Measurements from ENCODE around the gene C4orf50.
"Not testable (repeated sequence)": the region's sequence is repeated elsewhere in the genome, so short reads cannot be mapped to it uniquely, and the experiment has no call there.

DNA sequence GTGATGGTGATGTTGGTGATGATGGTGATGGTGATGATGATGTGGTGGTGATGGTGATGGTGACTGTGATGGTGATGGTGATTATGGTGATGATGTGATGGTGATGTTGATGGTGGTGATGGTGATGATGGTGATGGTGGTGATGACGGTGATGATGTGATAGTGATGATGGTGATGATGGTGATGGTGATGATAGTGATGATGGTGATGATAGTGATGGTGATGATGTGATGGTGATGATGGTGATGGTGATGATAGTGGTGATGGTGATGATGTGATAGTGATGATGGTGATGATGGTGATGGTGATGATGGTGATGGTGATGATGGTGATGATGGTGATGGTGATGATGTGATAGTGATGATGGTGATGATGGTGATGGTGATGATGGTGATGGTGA is 14.7 kb downstream of the C4orf50 start:
- not testable (repeated sequence) for TF ChIP-seq EZH2 (IDR thresholded peaks at IDR 0.05; ENCODE audit: borderline replicate concordance, insufficient read depth, low read length, poor library complexity, severe bottlenecking); POLR2AphosphoS5 (IDR thresholded peaks at IDR 0.05); RAD21 (conservative IDR thresholded peaks at IDR 0.05)
- TF ChIP-seq, protein P1, sequence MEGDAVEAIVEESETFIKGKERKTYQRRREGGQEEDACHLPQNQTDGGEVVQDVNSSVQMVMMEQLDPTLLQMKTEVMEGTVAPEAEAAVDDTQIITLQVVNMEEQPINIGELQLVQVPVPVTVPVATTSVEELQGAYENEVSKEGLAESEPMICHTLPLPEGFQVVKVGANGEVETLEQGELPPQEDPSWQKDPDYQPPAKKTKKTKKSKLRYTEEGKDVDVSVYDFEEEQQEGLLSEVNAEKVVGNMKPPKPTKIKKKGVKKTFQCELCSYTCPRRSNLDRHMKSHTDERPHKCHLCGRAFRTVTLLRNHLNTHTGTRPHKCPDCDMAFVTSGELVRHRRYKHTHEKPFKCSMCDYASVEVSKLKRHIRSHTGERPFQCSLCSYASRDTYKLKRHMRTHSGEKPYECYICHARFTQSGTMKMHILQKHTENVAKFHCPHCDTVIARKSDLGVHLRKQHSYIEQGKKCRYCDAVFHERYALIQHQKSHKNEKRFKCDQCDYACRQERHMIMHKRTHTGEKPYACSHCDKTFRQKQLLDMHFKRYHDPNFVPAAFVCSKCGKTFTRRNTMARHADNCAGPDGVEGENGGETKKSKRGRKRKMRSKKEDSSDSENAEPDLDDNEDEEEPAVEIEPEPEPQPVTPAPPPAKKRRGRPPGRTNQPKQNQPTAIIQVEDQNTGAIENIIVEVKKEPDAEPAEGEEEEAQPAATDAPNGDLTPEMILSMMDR (IDR thresholded peaks at IDR 0.05; ENCODE audit: poor library complexity, severe bottlenecking), result not testable (repeated sequence)
- TF ChIP-seq, protein P2, sequence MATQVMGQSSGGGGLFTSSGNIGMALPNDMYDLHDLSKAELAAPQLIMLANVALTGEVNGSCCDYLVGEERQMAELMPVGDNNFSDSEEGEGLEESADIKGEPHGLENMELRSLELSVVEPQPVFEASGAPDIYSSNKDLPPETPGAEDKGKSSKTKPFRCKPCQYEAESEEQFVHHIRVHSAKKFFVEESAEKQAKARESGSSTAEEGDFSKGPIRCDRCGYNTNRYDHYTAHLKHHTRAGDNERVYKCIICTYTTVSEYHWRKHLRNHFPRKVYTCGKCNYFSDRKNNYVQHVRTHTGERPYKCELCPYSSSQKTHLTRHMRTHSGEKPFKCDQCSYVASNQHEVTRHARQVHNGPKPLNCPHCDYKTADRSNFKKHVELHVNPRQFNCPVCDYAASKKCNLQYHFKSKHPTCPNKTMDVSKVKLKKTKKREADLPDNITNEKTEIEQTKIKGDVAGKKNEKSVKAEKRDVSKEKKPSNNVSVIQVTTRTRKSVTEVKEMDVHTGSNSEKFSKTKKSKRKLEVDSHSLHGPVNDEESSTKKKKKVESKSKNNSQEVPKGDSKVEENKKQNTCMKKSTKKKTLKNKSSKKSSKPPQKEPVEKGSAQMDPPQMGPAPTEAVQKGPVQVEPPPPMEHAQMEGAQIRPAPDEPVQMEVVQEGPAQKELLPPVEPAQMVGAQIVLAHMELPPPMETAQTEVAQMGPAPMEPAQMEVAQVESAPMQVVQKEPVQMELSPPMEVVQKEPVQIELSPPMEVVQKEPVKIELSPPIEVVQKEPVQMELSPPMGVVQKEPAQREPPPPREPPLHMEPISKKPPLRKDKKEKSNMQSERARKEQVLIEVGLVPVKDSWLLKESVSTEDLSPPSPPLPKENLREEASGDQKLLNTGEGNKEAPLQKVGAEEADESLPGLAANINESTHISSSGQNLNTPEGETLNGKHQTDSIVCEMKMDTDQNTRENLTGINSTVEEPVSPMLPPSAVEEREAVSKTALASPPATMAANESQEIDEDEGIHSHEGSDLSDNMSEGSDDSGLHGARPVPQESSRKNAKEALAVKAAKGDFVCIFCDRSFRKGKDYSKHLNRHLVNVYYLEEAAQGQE (IDR thresholded peaks at IDR 0.05; ENCODE audit: borderline replicate concordance), result not testable (repeated sequence)
